Measurements from ENCODE around the gene BCL2L11. TPM values are rescaled to one million over a fixed set of nuclear protein-coding genes. Genes with fewer than 3 reads are reported as not detected.
A peak's percentile ranks its signal among the peaks of the same experiment; 100 is the strongest.

BCL2L11 gene
- total and polyA plus RNA-seq, 10 of the 15 experiments (the other 5 are each of a cell fraction or from before 2014, with no cell fraction given) = 0.29 to 10.1 (median 1.1) TPM

DNA sequence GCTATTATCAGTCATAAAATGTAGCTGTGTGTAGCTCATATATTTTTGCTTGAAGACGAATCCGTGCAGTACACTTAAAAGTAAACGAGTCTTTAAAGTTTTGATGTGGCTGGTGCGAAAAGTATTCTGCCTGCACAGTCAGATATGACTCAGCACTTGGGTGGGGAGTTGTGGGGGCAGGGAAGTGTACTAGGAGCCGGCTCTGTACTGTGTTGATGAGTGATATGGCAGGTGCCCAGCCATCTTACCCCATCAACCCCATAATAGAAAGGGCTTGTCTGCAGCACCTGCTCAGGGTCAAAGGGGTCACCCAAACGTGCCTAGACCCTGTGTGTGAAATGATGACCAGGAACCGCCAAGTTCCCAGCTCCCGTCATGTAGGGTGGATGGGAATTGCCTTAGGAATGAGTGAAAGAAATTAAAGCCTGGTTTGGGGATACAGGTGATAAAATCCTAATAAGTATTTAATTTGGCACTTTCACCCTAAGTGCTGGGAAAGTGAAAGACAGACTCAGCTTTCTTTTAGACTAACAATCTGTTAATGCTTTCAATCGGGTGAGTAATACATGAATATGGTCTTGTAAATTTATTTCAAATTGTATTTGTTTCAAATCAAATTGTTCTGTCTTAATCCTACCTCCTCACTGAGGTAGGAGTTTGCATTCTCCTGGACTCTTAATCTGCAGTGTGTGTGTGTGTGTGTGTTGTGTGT is 48.0 kb downstream of the BCL2L11 start:
- Histone ChIP-seq H3K9ac (ENCODE audit: control insufficient read depth, insufficient read depth, low read length) (no peak overlapping the region), H3K27me3 (replicated peaks in 1 of 2; ENCODE audit: control insufficient read depth in 2 of 2, insufficient read depth in 2 of 2, low read length in 1 of 2) (peaks cover 0 to 3% of the 10 kb centered on the region in 2 experiments; a peak in 1 of 4 replicates), H3K36me3 (ENCODE audit: control insufficient read depth in 2 of 2, insufficient read depth in 2 of 2, low read length in 1 of 2) (peaks cover 0 to 9% of the 10 kb centered on the region in 2 experiments; a peak in 2 of 4 replicates), H3K27ac (ENCODE audit: control insufficient read depth, insufficient read depth) (no peak overlapping the region), H3K4me2 (ENCODE audit: control insufficient read depth, insufficient read depth) (peak overlapping the region; percentile 1; the same call in 1 of the 2 replicates), H3K4me3 (no peak overlapping the region), H2AFZ (ENCODE audit: control insufficient read depth, low read depth, low read length) (no peak overlapping the region), H3K9me3 (replicated peaks; ENCODE audit: control insufficient read depth, insufficient read depth, low read length) (no peaks in the 10 kb centered on the region), H4K20me1 (ENCODE audit: control insufficient read depth, insufficient read depth) (no peaks in the 10 kb centered on the region), H3K4me1 (ENCODE audit: control insufficient read depth, insufficient read depth, low read length) (peaks cover 17% of the 10 kb centered on the region), H3K79me2 (ENCODE audit: control insufficient read depth, insufficient read depth, low read length) (no peaks in the 10 kb centered on the region)
- ChIA-PET SMC1A (ENCODE audit: uncharacterized antibody, unreplicated experiment) (interaction anchor here (0.8 to 4.4 kb wide), 22 partner anchors 8 to 337 kb away, joined by 3 to 137 read pairs (median 8); no protein-coding TSS in a partner anchor), POLR2A (interaction anchor here (0.5 to 3.7 kb wide), 11 partner anchors 10 to 525 kb away, joined by 4 to 21 read pairs (median 6); partner anchors contain the start of gene BCL2L11), RAD21 (ENCODE audit: unreplicated experiment) (interaction anchor here (1.0 to 4.0 kb wide), 21 partner anchors 11 to 111 kb away, joined by 3 to 107 read pairs (median 9); partner anchors contain the start of gene BCL2L11), CTCF (interaction anchor here (0.6 to 3.7 kb wide), 16 partner anchors 10 to 357 kb away, joined by 3 to 28 read pairs (median 4); partner anchors contain the start of gene BCL2L11)
- DNase-seq (ENCODE audit: low read depth, low spot score) (peak; percentile 68), ATAC-seq (peak; percentile 95), FAIRE-seq (peak; percentile 78)
- in situ Hi-C loops (cut with MboI) (no loop called here), intact Hi-C loops (cut with micrococcal nuclease; ENCODE audit: unreplicated experiment) (loop anchor here (1.0 kb wide), 1 partner anchor 27 kb away; no protein-coding TSS in a partner anchor)
- 19% methylated on average over 9 of the region's 9 CpGs for WGBS (ENCODE audit: insufficient coverage, insufficient replicate concordance, low lambda C conversion rate, missing lambda C conversion rate)
- BruUV-seq (replicated peaks) = no TSS peak
- TF ChIP-seq YY1 (IDR thresholded peaks at IDR 0.05; ENCODE audit: low read depth, low read length) (0 out of 2 replicates have a peak, but pooled peaks have one; percentile 26), RCOR1 (conservative IDR thresholded peaks at IDR 0.05; ENCODE audit: low read depth, low read length) (no peak), ATF2 (IDR thresholded peaks at IDR 0.05; ENCODE audit: low read length) (peak; percentile 70), MTA2 (IDR thresholded peaks at IDR 0.05; ENCODE audit: low read depth) (peak; percentile 77), CREM (IDR thresholded peaks at IDR 0.05; ENCODE audit: low read depth) (peak; percentile 36; the same call in 1 of the 2 replicates), RAD21 (IDR thresholded peaks at IDR 0.05; ENCODE audit: insufficient read depth, low read depth, low read length) (no peak), SPI1 (IDR thresholded peaks at IDR 0.05; ENCODE audit: borderline replicate concordance, insufficient read depth, low read depth, low read length) (peak; percentile 15; the same call in 1 of the 2 replicates), NBN (IDR thresholded peaks at IDR 0.05) (peak; percentile 68), CHD2 (IDR thresholded peaks at IDR 0.05; ENCODE audit: borderline replicate concordance, low read depth, low read length) (peak; percentile 86), KLF5 (IDR thresholded peaks at IDR 0.05; ENCODE audit: partially characterized antibody) (no peak), FOXM1 (IDR thresholded peaks at IDR 0.05; ENCODE audit: low read depth, low read length) (peak; percentile 65), EGR1 (IDR thresholded peaks at IDR 0.05; ENCODE audit: borderline replicate concordance in 1 of 2, low read depth in 2 of 2, low read length in 2 of 2) (no peak), MXI1 (IDR thresholded peaks at IDR 0.05; ENCODE audit: low read depth, low read length) (peak; percentile 50; the same call in 1 of the 2 replicates), TAF1 (IDR thresholded peaks at IDR 0.05; ENCODE audit: borderline replicate concordance, low read depth, low read length) (no peak)
- TF ChIP-seq, protein P1, sequence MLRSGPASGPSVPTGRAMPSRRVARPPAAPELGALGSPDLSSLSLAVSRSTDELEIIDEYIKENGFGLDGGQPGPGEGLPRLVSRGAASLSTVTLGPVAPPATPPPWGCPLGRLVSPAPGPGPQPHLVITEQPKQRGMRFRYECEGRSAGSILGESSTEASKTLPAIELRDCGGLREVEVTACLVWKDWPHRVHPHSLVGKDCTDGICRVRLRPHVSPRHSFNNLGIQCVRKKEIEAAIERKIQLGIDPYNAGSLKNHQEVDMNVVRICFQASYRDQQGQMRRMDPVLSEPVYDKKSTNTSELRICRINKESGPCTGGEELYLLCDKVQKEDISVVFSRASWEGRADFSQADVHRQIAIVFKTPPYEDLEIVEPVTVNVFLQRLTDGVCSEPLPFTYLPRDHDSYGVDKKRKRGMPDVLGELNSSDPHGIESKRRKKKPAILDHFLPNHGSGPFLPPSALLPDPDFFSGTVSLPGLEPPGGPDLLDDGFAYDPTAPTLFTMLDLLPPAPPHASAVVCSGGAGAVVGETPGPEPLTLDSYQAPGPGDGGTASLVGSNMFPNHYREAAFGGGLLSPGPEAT (IDR thresholded peaks at IDR 0.05; ENCODE audit: low read depth) = peak; percentile 40; the same call in 1 of the 2 replicates
- TF ChIP-seq, protein P2, sequence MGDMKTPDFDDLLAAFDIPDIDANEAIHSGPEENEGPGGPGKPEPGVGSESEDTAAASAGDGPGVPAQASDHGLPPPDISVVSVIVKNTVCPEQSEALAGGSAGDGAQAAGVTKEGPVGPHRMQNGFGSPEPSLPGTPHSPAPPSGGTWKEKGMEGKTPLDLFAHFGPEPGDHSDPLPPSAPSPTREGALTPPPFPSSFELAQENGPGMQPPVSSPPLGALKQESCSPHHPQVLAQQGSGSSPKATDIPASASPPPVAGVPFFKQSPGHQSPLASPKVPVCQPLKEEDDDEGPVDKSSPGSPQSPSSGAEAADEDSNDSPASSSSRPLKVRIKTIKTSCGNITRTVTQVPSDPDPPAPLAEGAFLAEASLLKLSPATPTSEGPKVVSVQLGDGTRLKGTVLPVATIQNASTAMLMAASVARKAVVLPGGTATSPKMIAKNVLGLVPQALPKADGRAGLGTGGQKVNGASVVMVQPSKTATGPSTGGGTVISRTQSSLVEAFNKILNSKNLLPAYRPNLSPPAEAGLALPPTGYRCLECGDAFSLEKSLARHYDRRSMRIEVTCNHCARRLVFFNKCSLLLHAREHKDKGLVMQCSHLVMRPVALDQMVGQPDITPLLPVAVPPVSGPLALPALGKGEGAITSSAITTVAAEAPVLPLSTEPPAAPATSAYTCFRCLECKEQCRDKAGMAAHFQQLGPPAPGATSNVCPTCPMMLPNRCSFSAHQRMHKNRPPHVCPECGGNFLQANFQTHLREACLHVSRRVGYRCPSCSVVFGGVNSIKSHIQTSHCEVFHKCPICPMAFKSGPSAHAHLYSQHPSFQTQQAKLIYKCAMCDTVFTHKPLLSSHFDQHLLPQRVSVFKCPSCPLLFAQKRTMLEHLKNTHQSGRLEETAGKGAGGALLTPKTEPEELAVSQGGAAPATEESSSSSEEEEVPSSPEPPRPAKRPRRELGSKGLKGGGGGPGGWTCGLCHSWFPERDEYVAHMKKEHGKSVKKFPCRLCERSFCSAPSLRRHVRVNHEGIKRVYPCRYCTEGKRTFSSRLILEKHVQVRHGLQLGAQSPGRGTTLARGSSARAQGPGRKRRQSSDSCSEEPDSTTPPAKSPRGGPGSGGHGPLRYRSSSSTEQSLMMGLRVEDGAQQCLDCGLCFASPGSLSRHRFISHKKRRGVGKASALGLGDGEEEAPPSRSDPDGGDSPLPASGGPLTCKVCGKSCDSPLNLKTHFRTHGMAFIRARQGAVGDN (IDR thresholded peaks at IDR 0.05) = peak; percentile 55; the same call in 1 of the 2 replicates

Measured in GM12878 (cell line).